ENCODE data around the gene SLC2A8.

Gene SLC2A8

GRCh38 chr9:127392976-127393375 is 4.0 kb upstream of the SLC2A8 start:
- Histone ChIP-seq H3K4me1 (ENCODE audit: low read length) (peaks cover 13% of the 10 kb centered on the region), H3K9ac (ENCODE audit: low read length) (no peak overlapping the region), H2AFZ (ENCODE audit: low read length) (no peak overlapping the region), H4K20me1 (ENCODE audit: insufficient read depth, low read length) (no peaks in the 10 kb centered on the region), H3F3A (ENCODE audit: insufficient read depth, low read length) (no peaks in the 10 kb centered on the region), H3K4me2 (ENCODE audit: low read depth, low read length) (no peak overlapping the region), H3K27ac (ENCODE audit: low read length) (no peak overlapping the region), H3K36me3 (replicated peaks; ENCODE audit: insufficient read depth, low read length) (no peaks in the 10 kb centered on the region), H3K4me3 (ENCODE audit: low read length) (no peak overlapping the region), H3K79me2 (ENCODE audit: low read length) (peaks cover 4% of the 10 kb centered on the region), H3K9me2 (replicated peaks; ENCODE audit: insufficient read depth, low read length) (no peaks in the 10 kb centered on the region), H3K27me3 (replicated peaks; ENCODE audit: insufficient read depth, low read length) (no peaks in the 10 kb centered on the region), H3K9me3 (replicated peaks; ENCODE audit: insufficient read depth, low read length) (no peaks in the 10 kb centered on the region)
- DNase-seq, result no peak
- TF ChIP-seq, protein P1, sequence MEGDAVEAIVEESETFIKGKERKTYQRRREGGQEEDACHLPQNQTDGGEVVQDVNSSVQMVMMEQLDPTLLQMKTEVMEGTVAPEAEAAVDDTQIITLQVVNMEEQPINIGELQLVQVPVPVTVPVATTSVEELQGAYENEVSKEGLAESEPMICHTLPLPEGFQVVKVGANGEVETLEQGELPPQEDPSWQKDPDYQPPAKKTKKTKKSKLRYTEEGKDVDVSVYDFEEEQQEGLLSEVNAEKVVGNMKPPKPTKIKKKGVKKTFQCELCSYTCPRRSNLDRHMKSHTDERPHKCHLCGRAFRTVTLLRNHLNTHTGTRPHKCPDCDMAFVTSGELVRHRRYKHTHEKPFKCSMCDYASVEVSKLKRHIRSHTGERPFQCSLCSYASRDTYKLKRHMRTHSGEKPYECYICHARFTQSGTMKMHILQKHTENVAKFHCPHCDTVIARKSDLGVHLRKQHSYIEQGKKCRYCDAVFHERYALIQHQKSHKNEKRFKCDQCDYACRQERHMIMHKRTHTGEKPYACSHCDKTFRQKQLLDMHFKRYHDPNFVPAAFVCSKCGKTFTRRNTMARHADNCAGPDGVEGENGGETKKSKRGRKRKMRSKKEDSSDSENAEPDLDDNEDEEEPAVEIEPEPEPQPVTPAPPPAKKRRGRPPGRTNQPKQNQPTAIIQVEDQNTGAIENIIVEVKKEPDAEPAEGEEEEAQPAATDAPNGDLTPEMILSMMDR (IDR thresholded peaks at IDR 0.05; ENCODE audit: low read length), result no peak
- no peak for TF ChIP-seq EZH2 (optimal IDR thresholded peaks at IDR 0.05; ENCODE audit: low read depth, low read length)
- TF ChIP-seq EZH2phosphoT487 (IDR thresholded peaks at IDR 0.05; ENCODE audit: low read length), result no peak

DNA sequence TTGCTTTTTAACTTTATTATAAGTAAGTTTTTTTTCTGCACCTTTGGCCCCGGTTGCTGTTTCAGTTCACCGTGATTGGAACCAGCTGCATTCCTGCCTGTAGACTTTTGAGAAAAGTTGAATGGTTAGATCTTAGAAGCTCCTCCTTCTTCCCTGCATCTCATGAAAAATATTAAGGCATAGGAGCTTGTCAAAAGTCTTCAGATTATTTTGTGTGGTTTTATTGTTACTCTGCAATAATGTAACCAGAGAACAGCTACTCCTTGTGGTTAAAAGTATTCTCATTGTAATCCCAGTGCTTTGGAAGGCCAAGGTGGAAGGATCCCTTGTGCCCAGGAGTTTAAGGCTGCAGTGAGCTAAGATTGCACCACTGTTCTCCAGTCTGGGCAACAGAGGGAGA is 3.3 kb upstream of the SLC2A8 start:
- H4K20me1 ChIP-seq (ENCODE audit: insufficient read depth, low read length), result no peaks in the 10 kb centered on the region
- TF ChIP-seq, protein P1 (IDR thresholded peaks at IDR 0.05; ENCODE audit: low read length), result no peak
- TF ChIP-seq EZH2phosphoT487 (IDR thresholded peaks at IDR 0.05; ENCODE audit: low read length) (no peak), EZH2 (optimal IDR thresholded peaks at IDR 0.05; ENCODE audit: low read depth, low read length) (no peak)

DNA sequence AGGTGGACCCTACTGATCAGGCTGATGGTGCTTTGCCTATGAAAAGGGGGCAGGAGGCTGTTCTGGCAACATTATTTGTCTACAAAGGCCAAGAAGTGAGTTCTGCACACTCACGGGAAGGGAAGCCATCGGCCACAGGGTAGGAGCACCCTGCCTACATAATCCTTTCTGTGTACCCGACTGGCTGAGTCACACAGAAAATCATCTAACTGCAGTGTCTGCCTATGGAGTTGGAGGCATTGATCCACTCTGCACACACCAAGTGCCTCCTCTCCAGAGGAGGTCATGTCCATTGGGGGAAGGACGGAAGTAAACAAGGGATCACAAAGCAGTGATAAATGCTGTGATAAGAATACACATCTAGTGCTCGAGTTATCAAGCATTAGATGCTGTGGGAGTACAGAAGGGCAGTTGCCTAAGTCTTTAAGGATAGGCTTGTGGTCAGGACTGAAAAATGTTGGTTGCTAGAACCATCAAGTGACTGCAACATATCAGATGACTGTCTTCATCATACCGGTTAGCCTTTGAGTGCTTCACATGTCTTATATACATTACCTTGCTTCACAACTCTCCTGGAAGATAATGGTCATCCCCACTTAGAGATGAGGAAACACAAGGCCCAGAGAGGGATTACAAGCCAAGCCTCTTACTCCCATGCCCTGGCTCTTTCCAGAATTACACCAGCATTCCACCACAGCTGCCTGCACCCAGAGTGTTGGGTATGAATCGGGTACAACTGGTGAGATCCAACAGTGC is 1.3 kb upstream of the SLC2A8 start:
- H3K4me3 ChIP-seq (ENCODE audit: low read length), result peak overlapping the region; percentile 68
- H3K9me3 ChIP-seq (replicated peaks; ENCODE audit: insufficient read depth, low read length), result no peaks in the 10 kb centered on the region
- TF ChIP-seq, protein P1 (IDR thresholded peaks at IDR 0.05; ENCODE audit: low read length), result no peak
- TF ChIP-seq EZH2 (optimal IDR thresholded peaks at IDR 0.05; ENCODE audit: low read depth, low read length) (no peak), EZH2phosphoT487 (IDR thresholded peaks at IDR 0.05; ENCODE audit: low read length) (no peak)
- peak overlapping the region; percentile 33; the same call in 1 of the 2 replicates for H3K9ac ChIP-seq (ENCODE audit: low read length)
- H3K4me1 ChIP-seq (ENCODE audit: low read length), result peaks cover 14% of the 10 kb centered on the region
- H3F3A ChIP-seq (ENCODE audit: insufficient read depth, low read length), result no peaks in the 10 kb centered on the region
- H3K79me2 ChIP-seq (ENCODE audit: low read length), result peaks cover 12% of the 10 kb centered on the region
- no peaks in the 10 kb centered on the region for H3K36me3 ChIP-seq (replicated peaks; ENCODE audit: insufficient read depth, low read length)
- no peak for DNase-seq
- peak overlapping the region; percentile 60 for H3K4me2 ChIP-seq (ENCODE audit: low read depth, low read length)
- peak overlapping the region; percentile 47 for H2AFZ ChIP-seq (ENCODE audit: low read length)
- H3K9me2 ChIP-seq (replicated peaks; ENCODE audit: insufficient read depth, low read length), result no peaks in the 10 kb centered on the region
- no peaks in the 10 kb centered on the region for H3K27me3 ChIP-seq (replicated peaks; ENCODE audit: insufficient read depth, low read length)
- H3K27ac ChIP-seq (ENCODE audit: low read length), result no peak overlapping the region
- H4K20me1 ChIP-seq (ENCODE audit: insufficient read depth, low read length), result no peaks in the 10 kb centered on the region

More for the DNA sequence above, 3.3 kb upstream of the SLC2A8 start:
- Histone ChIP-seq H3K4me2 (ENCODE audit: low read depth, low read length) (no peak overlapping the region), H3K4me3 (ENCODE audit: low read length) (no peak overlapping the region), H3F3A (ENCODE audit: insufficient read depth, low read length) (no peaks in the 10 kb centered on the region), H3K79me2 (ENCODE audit: low read length) (peaks cover 11% of the 10 kb centered on the region), H3K9me2 (replicated peaks; ENCODE audit: insufficient read depth, low read length) (no peaks in the 10 kb centered on the region), H3K9ac (ENCODE audit: low read length) (no peak overlapping the region), H3K4me1 (ENCODE audit: low read length) (peaks cover 17% of the 10 kb centered on the region), H3K36me3 (replicated peaks; ENCODE audit: insufficient read depth, low read length) (no peaks in the 10 kb centered on the region), H3K27ac (ENCODE audit: low read length) (no peak overlapping the region), H2AFZ (ENCODE audit: low read length) (no peak overlapping the region), H3K9me3 (replicated peaks; ENCODE audit: insufficient read depth, low read length) (no peaks in the 10 kb centered on the region), H3K27me3 (replicated peaks; ENCODE audit: insufficient read depth, low read length) (no peaks in the 10 kb centered on the region)
- DNase-seq, result no peak

Data from MM.1S (cell line).